ENCODE data around the gene MFSD2A.
A peak's percentile ranks its signal among the peaks of the same experiment; 100 is the strongest.
"Not testable (repeated sequence)": the region's sequence is repeated elsewhere in the genome, so short reads cannot be mapped to it uniquely, and the experiment has no call there.

The MFSD2A gene

GRCh38 chr1:39969531-39970270 is 14.8 kb downstream of the MFSD2A start:
- no peak for DNase-seq

DNA sequence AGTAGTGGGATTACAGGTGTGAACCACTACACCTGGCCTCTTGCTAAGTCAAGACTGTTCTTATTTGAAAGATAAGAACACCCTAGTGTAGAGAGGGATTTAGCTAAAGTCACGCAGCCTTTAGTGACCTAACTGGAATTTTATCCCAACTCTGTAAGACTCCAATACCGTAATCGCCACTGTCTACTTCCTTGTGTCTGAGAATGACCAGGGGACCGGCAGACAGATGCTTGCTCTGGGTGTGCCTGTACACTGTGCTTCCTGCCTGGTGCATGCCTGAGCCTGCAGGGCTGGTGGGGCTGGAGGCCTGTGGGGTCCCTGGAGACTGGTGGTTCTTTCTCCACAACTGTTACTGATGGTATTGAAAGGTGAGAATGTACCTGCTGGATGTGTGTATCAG is 15.3 kb downstream of the MFSD2A start:
- DNase-seq: no peak

- DNase-seq: no peak
Measured at GRCh38 chr1:39971138-39971537, 16.2 kb downstream of the MFSD2A start.

- peak; percentile 72 to 75 for DNase-seq
Measured at GRCh38 chr1:39973503-39974135, 18.7 kb downstream of the MFSD2A start.

DNA sequence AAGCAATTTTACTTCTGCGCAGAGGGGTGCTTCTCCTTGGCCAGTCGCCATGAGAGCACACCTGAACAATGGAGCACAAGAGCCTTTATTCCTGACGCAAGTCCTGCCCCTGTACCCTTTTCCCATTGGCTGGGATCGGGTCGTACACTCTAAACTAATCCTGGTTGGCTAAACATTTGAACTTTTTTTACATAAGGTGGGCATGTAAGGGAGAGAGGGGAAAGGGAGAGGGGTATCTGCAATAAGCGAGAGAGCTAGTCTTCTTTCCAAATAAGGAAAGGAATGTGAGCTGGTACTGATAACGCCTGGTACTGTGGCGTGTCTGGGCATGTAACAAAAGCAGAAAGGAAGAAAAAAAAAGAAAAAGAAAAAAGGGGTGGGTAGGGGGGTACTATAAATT is 21.8 kb downstream of the MFSD2A start:
- DNase-seq: no peak

- no peak for DNase-seq
Measured at GRCh38 chr1:39977202-39977601, 22.3 kb downstream of the MFSD2A start.

- no peak for DNase-seq
Measured at GRCh38 chr1:39979654-39980053, 24.7 kb downstream of the MFSD2A start.

DNA sequence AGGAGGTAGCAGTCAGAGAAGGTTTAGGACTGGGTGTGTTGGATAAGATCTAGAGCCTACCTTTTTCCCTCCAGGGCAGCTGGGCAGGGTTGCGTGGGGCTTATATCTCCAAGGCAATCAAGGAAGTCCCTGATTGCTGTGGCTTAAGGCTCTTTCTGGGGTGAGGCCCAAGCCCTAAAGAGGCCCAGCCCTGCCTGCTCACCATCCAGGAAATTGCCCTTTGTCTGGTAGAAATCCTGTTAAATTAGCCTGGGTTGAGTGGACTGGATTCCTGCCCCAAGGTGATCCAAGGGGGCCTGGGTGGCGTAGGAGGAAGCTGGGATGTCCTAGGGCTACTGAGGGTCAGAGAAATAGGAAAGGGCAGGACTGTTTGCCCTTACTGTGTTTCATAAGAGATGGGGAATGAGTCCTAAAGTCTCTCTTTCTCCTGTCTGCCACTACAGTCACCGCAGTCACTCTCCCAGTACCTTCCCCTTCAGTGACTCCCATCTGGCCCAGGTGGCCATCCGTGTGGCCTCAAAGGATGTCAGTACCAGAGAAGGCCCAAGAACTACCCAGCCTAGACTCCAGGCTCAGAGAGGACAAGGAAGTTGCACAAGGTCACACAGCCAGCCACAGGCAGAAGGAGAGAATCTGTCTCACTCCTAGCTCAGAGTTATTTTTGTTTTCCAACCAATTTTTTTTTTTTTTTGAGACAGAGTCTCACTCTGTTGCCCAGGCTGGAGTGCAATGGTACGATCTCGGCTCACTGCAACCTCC is 25.8 kb downstream of the MFSD2A start:
- DNase-seq: no peak

- DNase-seq: no peak
Measured at GRCh38 chr1:39981385-39981784, 26.4 kb downstream of the MFSD2A start.

DNA sequence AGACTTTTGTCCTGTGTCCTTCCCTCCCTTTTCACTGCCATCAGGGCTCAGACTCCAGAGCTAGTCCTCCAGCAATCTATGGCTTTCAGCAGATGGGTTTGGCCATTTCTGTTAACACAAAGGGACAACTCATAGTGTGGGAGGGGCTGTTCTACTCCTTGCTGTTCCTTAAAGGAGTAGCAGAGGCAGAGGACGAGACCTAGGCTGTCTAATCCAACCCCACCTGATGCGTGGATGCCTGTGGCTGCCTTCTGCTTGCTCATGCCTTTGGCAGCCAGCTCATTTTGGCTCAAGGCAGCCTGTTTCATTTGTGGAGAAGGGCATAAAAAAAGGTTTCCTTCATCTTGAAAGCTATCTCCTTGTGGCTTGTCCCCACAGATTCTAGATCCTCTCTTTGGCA is 27.0 kb downstream of the MFSD2A start:
- no peak for DNase-seq

- not testable (repeated sequence) for DNase-seq
Measured at GRCh38 chr1:39984480-39984879, 29.5 kb downstream of the MFSD2A start.

DNA sequence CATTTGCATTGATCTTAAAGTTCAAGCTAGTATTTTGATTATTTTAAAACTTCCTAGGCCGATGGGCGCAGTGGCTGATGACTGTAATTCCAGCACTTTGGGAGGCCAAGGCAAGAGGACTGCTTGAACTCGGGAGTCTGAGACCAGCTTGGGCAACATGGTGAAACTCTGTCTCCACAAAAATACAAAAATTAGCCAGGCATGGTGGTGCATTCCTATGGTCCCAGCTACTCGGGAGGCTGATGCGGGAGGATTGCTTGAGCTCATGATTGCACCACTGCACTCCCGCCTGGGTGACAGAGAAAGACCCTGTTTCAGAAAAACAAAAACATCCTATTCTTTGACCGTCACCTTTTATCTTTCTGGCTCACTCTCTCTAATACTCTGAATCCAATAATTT is 30.0 kb downstream of the MFSD2A start:
- no peak for DNase-seq

DNA sequence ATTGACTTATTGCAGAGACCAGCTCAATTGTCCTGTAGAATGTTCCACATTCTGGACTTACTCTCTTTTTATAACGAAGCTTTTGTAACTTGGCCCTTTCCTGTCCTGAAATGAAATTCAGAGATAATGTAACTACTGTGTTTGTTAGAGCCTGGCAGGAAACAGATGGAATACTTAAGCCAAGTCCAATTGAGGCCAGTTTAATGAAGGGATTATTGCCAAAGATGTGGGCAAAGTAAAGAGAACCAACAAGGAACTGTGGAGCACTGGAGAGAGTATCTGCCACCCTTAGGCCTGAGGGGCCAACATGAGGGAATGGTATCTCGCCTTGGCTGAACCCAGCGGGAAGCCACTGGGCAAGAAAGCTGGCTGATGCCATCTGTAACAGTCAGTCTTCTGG is 32.9 kb downstream of the MFSD2A start:
- no peak for DNase-seq

- DNase-seq: no peak
Measured at GRCh38 chr1:39988618-39989343, 33.8 kb downstream of the MFSD2A start.

DNA sequence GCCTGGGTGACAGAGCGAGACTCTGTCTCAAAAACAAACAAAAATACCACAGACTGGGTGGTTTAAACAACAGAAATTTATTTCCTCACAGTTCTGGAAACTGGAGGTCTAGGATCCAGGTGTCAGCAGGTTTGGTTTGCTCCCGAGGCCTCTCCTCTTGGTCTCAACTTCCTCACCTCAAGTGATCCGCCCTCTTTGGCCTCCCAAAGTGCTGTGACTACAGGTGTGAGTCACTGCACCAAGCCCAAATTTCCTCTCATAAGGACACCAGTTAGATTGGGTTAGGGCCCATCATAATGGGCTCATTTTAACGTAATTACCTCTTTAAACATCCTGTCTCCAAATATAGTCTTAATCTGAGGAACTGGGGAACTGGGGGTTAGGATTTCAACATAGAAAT is 35.5 kb downstream of the MFSD2A start:
- no peak for DNase-seq

DNA sequence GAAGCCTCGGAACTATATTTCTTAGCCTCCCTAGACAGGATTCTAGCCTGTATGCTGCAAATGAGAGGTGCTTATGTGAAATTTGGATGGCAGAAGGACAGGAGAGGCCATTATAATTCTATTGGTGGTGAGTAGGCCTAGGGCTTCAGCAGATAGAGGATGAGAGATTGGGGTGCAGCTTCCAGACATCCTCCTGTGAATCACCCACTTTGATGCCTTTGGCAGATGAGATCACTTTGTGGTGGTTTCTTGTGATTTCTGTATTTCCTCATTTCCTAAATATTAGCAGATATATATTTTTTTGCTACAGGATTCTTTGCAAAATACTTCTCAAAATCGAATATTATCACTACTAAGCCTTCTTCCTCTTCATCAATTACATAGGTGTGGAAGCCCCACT is 37.3 kb downstream of the MFSD2A start:
- DNase-seq: peak in 1 of 2 donors; percentile 10

DNA sequence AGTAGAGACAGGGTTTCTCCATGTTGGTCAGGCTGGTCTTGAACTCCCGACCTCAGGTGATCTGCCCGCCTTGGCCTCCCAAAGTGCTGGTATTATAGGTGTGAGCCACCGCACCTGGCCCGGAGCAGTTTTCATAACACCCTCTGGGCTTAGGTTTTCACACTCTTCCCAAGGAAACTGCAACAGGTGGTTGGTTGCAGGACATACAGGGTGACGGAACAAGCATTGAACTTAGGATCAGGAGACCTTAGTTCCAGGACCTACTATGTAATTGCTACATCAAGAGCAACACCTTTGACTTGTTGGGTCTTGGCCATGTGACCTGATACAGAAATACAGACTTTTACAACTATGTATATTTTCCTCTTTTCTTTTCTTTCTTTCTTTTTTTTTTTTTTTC is 37.9 kb downstream of the MFSD2A start:
- DNase-seq: no peak

GRCh38 chr1:39995973-39996393 is 41.0 kb downstream of the MFSD2A start:
- DNase-seq: peak; percentile 20 to 25

DNA sequence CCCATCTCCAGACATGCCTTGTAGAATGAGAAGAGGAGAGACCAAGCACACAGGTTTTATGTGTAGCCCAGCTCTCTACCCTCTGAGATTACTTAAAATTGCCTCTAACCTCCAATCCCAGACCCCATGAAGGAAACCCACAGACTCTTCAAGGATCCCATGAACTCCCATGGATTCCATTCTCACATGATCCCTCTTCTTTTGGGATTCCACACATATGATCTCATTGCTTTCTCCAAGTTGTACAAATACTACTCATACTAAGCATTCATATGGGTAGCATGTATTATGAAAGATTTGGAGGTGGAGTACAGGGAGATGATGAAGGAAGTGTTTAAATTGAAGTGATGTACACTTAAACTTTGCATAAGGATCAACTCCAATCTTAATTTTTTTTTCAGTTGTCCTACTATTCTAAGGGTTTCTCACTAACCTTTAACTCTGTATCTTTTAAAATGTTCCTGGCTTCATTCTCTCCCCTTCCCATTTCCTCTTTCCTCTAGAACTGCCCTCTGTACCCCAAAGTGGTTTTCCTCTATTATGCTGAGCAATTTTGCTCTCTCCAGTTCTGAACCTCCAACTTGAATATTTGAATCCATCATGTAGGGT is 41.6 kb downstream of the MFSD2A start:
- no peak for DNase-seq

DNA sequence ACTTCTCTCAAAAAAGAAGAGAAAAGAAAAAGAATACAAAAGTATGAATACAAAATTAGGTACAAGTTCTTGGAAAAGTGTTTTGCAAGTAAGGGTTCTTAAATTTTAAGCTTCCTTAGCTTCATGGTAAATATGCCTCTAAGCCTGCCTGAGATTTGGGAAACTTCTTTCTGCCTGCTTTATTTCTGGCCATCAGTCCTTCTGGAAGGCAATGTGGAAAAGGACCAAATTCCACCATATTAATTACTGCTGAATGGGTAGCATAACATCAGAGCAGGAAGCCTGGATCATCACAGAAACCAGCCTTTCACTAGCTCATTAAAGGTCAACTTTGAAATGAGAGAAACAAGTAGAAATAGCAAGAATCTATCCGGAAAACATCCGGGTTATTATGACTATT is 46.5 kb downstream of the MFSD2A start:
- no peak for DNase-seq

- DNase-seq: no peak
Measured at GRCh38 chr1:40003156-40004093, 48.5 kb downstream of the MFSD2A start.

GRCh38 chr1:40004857-40005256 is 49.9 kb downstream of the MFSD2A start:
- DNase-seq: no peak

All from CD4-positive, alpha-beta T cell treated with Interleukin-1 beta for 1 hour (primary cell).